ENCODE data around the gene CFAP157.

CFAP157 gene

GRCh38 chr9:127716412-127716811, 9.6 kb downstream of the CFAP157 start:
- no peak for DNase-seq

GRCh38 chr9:127717766-127718165, 11.0 kb downstream of the CFAP157 start:
- DNase-seq, result no peak

- DNase-seq, result no peak
These were observed 13.5 kb downstream of the CFAP157 start for GRCh38 chr9:127720031-127720864.

DNA sequence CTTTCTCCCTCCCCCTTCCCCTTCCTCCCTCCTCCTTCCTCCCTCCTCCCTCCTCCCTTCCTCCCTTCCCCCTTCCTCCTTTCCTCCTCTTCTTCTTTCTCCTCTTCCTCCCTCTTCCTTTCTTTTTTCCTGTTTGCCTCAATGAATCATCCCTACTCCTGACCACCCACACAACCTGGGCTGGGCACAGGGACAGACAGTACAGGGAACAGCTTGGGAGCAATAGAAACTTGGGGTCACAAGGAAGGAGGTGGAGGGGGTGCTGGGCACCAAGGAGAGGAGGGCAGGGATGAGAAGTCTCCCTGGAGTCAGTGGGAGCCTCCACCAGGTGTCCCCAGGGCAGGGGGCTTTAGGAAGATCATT, 14.1 kb downstream of the CFAP157 start:
- no peak for DNase-seq

- DNase-seq, result no peak
These were observed 14.6 kb downstream of the CFAP157 start for GRCh38 chr9:127721391-127721821.

DNA sequence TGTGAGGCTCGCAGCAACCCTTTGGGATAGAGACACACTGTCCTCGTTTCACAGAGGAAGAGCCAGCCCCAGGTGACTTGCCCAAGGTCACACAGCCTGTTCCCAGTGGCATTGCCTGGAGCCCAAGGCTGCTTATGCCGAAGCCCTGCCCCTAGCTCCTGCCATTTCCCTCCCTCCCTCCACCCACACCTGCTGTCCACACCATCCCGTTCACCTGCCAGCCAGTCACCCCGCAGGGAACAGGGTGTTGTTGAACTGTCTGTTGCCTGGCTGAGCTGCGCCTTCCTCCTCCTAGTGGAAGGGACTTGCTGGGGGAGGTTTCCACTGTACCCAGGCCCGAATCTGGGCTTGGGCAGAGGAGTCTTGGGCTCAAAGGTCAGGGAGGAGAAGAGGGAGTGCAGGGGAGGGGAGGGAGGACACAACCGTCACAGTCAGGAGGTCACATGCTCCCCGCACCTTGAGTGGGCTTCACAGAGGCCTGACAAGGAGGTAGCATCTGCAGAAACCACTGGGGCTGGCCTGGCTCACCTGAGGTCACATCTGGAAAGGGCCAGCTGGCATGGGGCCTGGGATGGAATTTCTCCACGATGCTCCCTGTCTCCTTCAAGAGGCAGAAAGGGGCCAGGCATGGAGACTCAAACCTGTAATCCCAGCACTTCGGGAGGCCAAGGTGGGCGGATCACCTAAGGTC, 15.4 kb downstream of the CFAP157 start:
- no peak for DNase-seq

- DNase-seq, result no peak
These were observed 16.2 kb downstream of the CFAP157 start for GRCh38 chr9:127723013-127723412.

GRCh38 chr9:127723444-127723843, 16.7 kb downstream of the CFAP157 start:
- DNase-seq, result no peak

DNA sequence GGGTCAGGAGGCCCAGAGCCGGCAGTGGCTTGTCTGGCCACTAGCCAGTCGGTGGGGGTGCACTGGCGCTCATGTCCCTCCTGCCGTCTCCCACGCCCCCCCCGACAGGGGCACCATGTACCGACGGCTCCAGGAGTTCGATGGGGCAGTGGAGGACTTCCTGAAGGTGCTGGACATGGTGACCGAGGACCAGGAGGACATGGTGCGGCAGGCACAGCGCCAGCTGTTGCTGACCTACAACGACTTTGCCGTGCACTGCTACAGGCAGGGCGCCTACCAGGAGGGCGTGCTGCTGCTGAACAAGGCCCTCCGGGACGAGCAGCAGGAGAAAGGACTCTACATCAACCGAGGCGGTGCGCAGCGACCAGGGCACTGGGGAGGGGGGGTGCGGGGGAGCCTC, 17.2 kb downstream of the CFAP157 start:
- no peak for DNase-seq

DNA sequence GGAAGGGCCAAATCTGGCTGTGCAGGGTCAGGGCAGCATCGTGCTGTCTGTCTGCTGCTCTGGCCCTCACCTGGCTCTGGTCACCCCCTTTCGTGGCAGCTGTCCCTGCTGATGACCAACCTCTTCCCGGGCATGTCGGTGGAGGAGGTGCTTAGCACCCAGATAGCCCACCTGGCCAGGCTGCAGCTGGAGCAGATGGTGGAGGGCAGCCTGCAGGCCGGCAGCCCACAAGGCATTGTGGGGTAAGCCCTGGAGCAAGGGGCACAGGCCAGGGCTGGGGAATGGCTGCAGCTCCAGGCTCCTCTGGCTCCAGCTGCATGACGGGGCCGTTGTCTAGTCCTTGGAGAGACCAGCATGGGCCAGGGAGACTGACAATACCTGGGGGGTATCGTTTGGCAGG, 20.1 kb downstream of the CFAP157 start:
- DNase-seq, result no peak

- DNase-seq, result no peak
These were observed 22.0 kb downstream of the CFAP157 start for GRCh38 chr9:127728808-127729207.

DNA sequence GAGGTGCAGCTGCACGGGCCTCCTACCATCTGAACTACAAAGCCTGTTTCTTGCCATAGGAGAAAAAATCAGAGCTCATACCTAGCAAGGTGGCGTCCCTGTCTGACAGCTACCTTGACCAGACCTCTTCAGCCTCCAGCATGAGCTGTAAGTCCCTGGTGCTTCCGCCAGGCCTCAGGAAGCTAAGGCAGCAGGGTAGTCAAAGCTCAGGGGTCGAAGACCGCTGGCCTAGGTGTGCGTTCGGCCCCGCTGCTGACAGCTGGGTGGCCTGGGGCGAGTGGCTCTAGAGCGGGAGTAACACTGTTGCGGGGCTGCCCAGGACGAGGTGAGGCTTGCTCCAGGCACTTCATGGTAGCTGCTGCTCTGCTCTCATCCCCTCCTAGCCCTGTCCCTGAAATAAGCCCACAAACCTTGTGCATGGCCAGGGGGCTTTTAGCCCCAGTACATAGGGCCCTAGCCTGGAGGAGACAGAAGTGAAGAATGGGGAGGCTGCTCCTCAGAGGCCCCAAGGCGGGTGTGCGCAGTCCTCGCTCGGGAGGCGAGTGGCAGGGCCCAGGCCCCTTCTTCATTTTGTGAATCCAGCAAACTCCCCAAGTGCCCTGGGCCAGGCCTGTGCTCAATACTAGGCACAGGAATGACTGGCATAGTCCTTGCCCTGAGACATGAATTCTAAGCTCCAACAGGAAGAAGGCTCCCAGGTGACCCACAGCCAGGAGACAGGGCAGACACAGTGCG, 22.9 kb downstream of the CFAP157 start:
- no peak for DNase-seq

DNA sequence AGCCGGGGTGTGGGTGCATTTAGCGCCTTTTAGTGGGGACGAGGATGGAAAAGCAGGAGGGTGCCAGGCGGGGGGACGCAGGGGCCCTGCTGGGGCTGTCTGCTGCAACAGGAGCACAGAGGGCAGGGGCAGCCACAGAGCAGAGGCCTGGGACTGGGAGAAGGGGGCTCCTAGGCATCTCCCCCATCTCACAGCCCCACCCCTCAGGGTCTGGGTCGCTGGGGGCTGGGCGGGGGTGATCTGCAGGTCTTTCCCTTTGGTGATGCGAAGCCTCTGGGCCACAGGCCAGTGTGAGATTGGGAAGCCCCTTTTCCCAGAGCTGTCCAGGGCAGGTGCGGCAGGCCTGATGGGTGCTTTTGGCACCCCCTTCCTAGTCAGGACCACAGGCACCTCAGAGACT, 23.5 kb downstream of the CFAP157 start:
- no peak for DNase-seq

GRCh38 chr9:127730799-127731410, 24.1 kb downstream of the CFAP157 start:
- no peak for DNase-seq

- DNase-seq, result no peak
These were observed 25.1 kb downstream of the CFAP157 start for GRCh38 chr9:127731938-127732337.

- no peak for DNase-seq
These were observed 25.7 kb downstream of the CFAP157 start for GRCh38 chr9:127732444-127732843.

GRCh38 chr9:127733614-127734013, 26.8 kb downstream of the CFAP157 start:
- DNase-seq, result peak; percentile 30

DNA sequence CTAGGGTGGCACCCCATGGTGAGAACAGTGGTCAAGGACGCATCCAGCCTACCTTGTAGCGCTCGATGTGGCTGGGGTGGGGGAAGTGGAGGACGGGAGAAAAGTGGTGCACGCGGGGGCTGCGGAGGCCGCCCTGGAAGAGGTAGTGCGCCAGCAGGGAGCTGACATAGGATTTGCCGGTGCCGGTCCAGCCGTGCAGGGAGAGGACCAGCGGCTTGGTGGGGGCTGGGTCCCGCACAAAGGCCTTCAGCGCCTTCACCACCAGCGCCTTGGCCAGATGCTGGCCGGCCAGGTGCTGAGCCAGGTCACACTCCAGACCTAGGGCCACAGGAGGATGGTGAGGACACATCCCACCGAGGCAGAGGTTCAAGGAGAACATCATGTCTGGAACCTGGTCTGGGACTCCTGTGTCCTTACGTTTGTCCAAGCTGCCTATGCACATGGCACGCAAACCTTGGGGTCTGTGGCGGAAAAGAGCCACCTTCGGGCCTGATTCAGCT, 27.5 kb downstream of the CFAP157 start:
- no peak for DNase-seq

- peak; percentile 99 for DNase-seq
These were observed 28.1 kb downstream of the CFAP157 start, which contains the start of gene TOR2A for GRCh38 chr9:127734747-127735529. TOR2A (minus strand) TSS chr9:127735294; CDS start chr9:127735270, 24 bp downstream.

GRCh38 chr9:127735530-127736185, 28.9 kb downstream of the CFAP157 start:
- DNase-seq, result no peak

GRCh38 chr9:127738666-127739065, 31.9 kb downstream of the CFAP157 start:
- no peak for DNase-seq

All from suppressor macrophage treated with lipopolysaccharide for 4 hours (primary cell).